SK-N-SH (cell line): Measurements from ENCODE around the gene CCNY.
A peak's percentile ranks its signal among the peaks of the same experiment; 100 is the strongest.

ENCODE experiments used
- CTCF ChIP-seq: fragments of 200-600 bp; sonication (generic); IDR thresholded peaks from 2 replicates; pipeline ENCODE4 v1.6.1; 2017; ENCODE audit warnings: antibody characterized with exemption, mild to moderate bottlenecking, moderate library complexity
- EP300 ChIP-seq, 2 experiments: IDR thresholded peaks; 2 replicates each; pipeline versions ENCODE4 v1.4.0 to v1.6.1; 2012; ENCODE audit warnings: borderline replicate concordance in 1 of 2, low read depth in 1 of 2, low read length in 1 of 2
- EZH2phosphoT487 ChIP-seq: fragments of 200-600 bp; sonication (generic); IDR thresholded peaks from 2 replicates; pipeline ENCODE4 v1.6.1; 2017; ENCODE audit warnings: low read depth, mixed run types, mild to moderate bottlenecking, antibody characterized with exemption, moderate library complexity, borderline replicate concordance
- JUND ChIP-seq: IDR thresholded peaks from 2 replicates; pipeline ENCODE4 v1.4.0; 2012
- MXI1 ChIP-seq: IDR thresholded peaks from 2 replicates; pipeline ENCODE4 v1.6.1; 2012; ENCODE audit warnings: mild to moderate bottlenecking, low read depth, low read length, improper control_type of control experiment
- RXRA ChIP-seq: IDR thresholded peaks from 2 replicates; pipeline ENCODE4 v1.4.0; 2012; ENCODE audit warnings: low read depth, mild to moderate bottlenecking, borderline replicate concordance
- SIN3A ChIP-seq: IDR thresholded peaks from 2 replicates; pipeline ENCODE4 v1.6.1; 2012; ENCODE audit warnings: low read depth, mild to moderate bottlenecking, low read length, moderate library complexity, borderline replicate concordance
- USF2 ChIP-seq: fragments of 150-350 bp; IDR thresholded peaks from 2 replicates; pipeline ENCODE4 v1.6.1; 2017; ENCODE audit warnings: antibody characterized with exemption, low read length, low read depth, borderline replicate concordance

DNA sequence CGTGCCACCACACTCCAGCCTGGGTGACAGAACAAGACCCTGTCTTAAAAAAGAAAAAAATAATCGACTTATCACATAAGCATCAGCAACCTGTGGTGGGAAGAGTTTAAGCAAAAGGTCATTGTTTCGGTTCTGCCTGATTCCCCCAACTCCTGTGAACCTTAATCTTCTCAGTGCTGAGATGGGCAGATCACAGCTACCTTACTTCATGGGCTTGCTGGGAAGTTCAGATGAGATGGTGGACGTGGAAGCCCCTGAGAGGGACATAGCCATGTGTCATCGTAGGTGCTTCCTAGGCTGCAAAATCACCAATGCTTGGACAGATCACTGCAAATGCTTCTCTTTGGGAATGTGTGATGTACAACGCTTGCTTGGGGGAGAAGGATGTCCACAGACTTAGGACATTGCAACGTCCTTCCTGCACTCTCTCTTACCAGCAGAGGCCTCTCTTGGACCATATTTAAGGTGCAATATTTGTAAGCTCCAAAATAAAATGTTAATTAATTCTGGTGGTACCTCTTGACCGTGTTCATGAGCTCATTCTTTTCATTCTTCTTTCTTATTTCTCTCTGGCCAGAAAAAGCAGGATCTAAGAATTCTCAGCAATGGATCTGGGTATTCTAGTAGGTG lies 277.4 kb downstream of the CCNY start:
- TF ChIP-seq EZH2phosphoT487 (no peak), EP300 (IDR thresholded peaks at IDR 0.05; ENCODE audit: borderline replicate concordance in 1 of 2, low read depth in 1 of 2, low read length in 1 of 2) (no peak), CTCF (peak; percentile 67), JUND (no peak), USF2 (no peak), MXI1 (no peak), SIN3A (no peak), RXRA (no peak)
